ENCODE results near the gene TRIM29.
"Not testable (repeated sequence)": the region's sequence is repeated elsewhere in the genome, so short reads cannot be mapped to it uniquely, and the experiment has no call there.

Gene TRIM29

GRCh38 chr11:120137611-120138521, at the start of gene TRIM29:
TSS of gene TRIM29 (minus strand) at chr11:120138113. CDS start at chr11:120138031, 82 bp downstream.
- DNase-seq = no peak

- DNase-seq = no peak
Observed at GRCh38 chr11:120186774-120187591, 49.1 kb upstream of the TRIM29 start.

GRCh38 chr11:120186456-120186773, 48.5 kb upstream of the TRIM29 start:
- no peak for DNase-seq

- no peak for DNase-seq
Observed at GRCh38 chr11:120185706-120186455, 48.0 kb upstream of the TRIM29 start.

GRCh38 chr11:120184946-120185705, 47.2 kb upstream of the TRIM29 start:
- no peak for DNase-seq

- no peak for DNase-seq
Observed at GRCh38 chr11:120184371-120184945, 46.5 kb upstream of the TRIM29 start.

- no peak for DNase-seq
Observed at GRCh38 chr11:120183701-120184141, 45.8 kb upstream of the TRIM29 start.

GRCh38 chr11:120182790-120183491, 45.0 kb upstream of the TRIM29 start:
- DNase-seq = no peak

GRCh38 chr11:120182372-120182771, 44.5 kb upstream of the TRIM29 start:
- no peak for DNase-seq

- no peak for DNase-seq
Observed at GRCh38 chr11:120181376-120181975, 43.6 kb upstream of the TRIM29 start.

- no peak for DNase-seq
Observed at GRCh38 chr11:120180551-120181232, 42.8 kb upstream of the TRIM29 start.

- not testable (repeated sequence) for DNase-seq
Observed at GRCh38 chr11:120180063-120180462, 42.1 kb upstream of the TRIM29 start.

- no peak for DNase-seq
Observed at GRCh38 chr11:120179057-120179672, 41.3 kb upstream of the TRIM29 start.

- no peak for DNase-seq
Observed at GRCh38 chr11:120178561-120179056, 40.7 kb upstream of the TRIM29 start.

- DNase-seq = no peak
Observed at GRCh38 chr11:120174866-120175265, 37.0 kb upstream of the TRIM29 start.

GRCh38 chr11:120173807-120174206, 35.9 kb upstream of the TRIM29 start:
- DNase-seq = no peak

- DNase-seq = no peak
Observed at GRCh38 chr11:120173019-120173705, 35.2 kb upstream of the TRIM29 start.

GRCh38 chr11:120172054-120172911, 34.4 kb upstream of the TRIM29 start:
- peak; percentile 53 for DNase-seq
